ENCODE data around the gene CFAP210.

- TF ChIP-seq CTCF (IDR thresholded peaks at IDR 0.05; ENCODE audit: low read length) (no peak), EZH2phosphoT487 (IDR thresholded peaks at IDR 0.05; ENCODE audit: low read length) (no peak)
Measured at GRCh38 chr2:169664600-169664977, 29.6 kb downstream of the CFAP210 start.

Measured in MM.1S (cell line).